Progenitor cell of endocrine pancreas (in vitro differentiated cells): ENCODE data around the gene TOP3A. TPM values are rescaled to one million over a fixed set of nuclear protein-coding genes. Genes with fewer than 3 reads are reported as not detected.

Experiments
- DNase-seq: peaks from one replicate; pipeline ENCODE4 v3.0.0; 2021; ENCODE audit warnings: low spot score; ENCODE audit not compliant: unreplicated experiment
- H3K27ac Mint-ChIP-seq: 2 replicates; pipeline ENCODE4 v1.8.0; 2021; ENCODE audit warnings: mild to moderate bottlenecking, moderate library complexity, mixed read lengths
- H3K27me3 Mint-ChIP-seq: 2 replicates; pipeline ENCODE4 v1.8.0; 2021; ENCODE audit warnings: mixed read lengths
- H3K36me3 Mint-ChIP-seq: 2 replicates; pipeline ENCODE4 v1.8.0; 2022; ENCODE audit warnings: mixed read lengths; ENCODE audit not compliant: insufficient read depth
- H3K4me1 Mint-ChIP-seq: 2 replicates; pipeline ENCODE4 v1.8.0; 2021; ENCODE audit warnings: low read depth, mixed read lengths
- H3K4me3 Mint-ChIP-seq: 2 replicates; pipeline ENCODE4 v1.8.0; 2021; ENCODE audit warnings: low read depth, mild to moderate bottlenecking, moderate library complexity, mixed read lengths
- H3K9me3 Mint-ChIP-seq: 2 replicates; pipeline ENCODE4 v1.8.0; 2021; ENCODE audit warnings: low read depth, mixed read lengths
- total RNA-seq: library from RNA; stranded (reverse); gene quantifications from 2 replicates; pipeline ENCODE4 v1.2.1, GENCODE V29; 2021
- TF ChIP-seq, protein P1 (sequence below): fragments of 200-600 bp; sonication (generic); IDR thresholded peaks from one replicate; pipeline ENCODE4 v1.5.0; 2021; ENCODE audit warnings: antibody characterized with exemption, mild to moderate bottlenecking; ENCODE audit not compliant: unreplicated experiment

Gene TOP3A
- total RNA-seq, 1 donor from 2014 or later, result 60.4 TPM

DNA sequence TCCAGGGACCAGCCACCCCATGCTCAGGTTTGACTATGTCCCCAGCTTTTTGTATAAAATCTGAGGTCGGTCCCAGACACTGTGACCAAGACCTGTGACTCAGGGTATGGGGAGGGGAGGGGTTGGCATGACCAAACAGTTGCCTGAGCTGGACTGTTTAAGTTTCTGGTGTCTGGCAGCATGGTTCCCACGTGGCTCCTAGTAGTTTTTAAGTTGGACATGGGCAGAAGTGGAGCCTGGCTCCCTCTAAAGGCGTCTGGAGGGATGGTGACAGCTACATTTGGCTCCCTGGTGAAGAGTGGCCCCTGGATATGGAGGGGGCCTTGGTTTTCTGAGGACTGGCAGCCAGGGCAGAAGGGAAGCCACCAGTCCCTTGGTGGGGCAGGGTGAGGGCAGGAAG, 8.2 kb upstream of the TOP3A start:
- no peaks in the 10 kb centered on the region for H3K9me3 Mint-ChIP-seq
- peaks cover 12% of the 10 kb centered on the region for H3K4me1 Mint-ChIP-seq
- H3K27ac Mint-ChIP-seq, result no peak overlapping the region
- peaks cover 12% of the 10 kb centered on the region for H3K36me3 Mint-ChIP-seq
- TF ChIP-seq, protein P1, sequence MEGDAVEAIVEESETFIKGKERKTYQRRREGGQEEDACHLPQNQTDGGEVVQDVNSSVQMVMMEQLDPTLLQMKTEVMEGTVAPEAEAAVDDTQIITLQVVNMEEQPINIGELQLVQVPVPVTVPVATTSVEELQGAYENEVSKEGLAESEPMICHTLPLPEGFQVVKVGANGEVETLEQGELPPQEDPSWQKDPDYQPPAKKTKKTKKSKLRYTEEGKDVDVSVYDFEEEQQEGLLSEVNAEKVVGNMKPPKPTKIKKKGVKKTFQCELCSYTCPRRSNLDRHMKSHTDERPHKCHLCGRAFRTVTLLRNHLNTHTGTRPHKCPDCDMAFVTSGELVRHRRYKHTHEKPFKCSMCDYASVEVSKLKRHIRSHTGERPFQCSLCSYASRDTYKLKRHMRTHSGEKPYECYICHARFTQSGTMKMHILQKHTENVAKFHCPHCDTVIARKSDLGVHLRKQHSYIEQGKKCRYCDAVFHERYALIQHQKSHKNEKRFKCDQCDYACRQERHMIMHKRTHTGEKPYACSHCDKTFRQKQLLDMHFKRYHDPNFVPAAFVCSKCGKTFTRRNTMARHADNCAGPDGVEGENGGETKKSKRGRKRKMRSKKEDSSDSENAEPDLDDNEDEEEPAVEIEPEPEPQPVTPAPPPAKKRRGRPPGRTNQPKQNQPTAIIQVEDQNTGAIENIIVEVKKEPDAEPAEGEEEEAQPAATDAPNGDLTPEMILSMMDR, result no peak
- H3K27me3 Mint-ChIP-seq, result no peaks in the 10 kb centered on the region
- no peak overlapping the region for H3K4me3 Mint-ChIP-seq
- no peak for DNase-seq

DNA sequence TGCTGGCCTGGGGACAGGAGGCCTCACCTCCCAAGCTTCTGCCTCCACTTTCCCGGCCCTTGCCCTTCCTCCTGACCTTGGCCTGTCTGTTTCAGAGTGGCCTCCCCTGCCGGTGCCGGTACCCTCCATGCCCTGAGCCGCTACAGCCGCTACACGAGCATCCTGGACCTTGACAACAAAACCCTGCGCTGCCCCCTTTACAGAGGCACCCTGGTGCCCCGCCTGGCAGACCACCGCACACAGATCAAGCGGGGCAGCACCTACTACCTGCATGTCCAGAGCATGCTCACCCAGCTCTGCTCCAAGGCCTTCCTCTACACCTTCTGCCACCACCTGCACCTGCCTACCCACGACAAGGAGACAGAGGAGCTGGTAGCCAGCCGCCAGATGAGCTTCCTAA, 7.7 kb upstream of the TOP3A start:
- Mint-ChIP-seq H3K27me3 (no peaks in the 10 kb centered on the region), H3K4me3 (no peak overlapping the region), H3K36me3 (peaks cover 10% of the 10 kb centered on the region), H3K27ac (no peak overlapping the region), H3K4me1 (peaks cover 15% of the 10 kb centered on the region), H3K9me3 (no peaks in the 10 kb centered on the region)
- no peak for DNase-seq
- TF ChIP-seq, protein P1, result no peak

DNA sequence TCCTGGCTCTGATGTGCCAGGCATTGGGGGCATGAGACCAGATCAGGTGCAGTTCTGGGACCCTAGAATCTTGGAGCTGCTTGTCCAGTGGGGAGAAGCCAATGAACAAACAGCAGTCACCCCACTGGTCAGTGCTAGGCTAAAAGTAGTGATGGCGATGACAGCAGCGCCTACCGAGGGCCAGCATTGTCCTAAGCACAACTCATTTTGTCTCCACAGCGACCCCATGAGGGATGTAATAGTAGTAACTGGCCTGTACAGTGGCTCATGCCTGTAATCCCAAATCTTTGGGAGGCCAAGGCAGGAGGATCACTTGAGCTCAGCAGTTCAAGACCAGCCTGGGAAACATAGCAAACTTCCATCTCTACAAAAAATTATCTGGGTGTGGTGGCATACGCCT, 6.5 kb upstream of the TOP3A start:
- TF ChIP-seq, protein P1, result no peak
- Mint-ChIP-seq H3K36me3 (peaks cover 11% of the 10 kb centered on the region), H3K4me3 (no peak overlapping the region), H3K27me3 (no peaks in the 10 kb centered on the region), H3K4me1 (peaks cover 20% of the 10 kb centered on the region), H3K9me3 (no peaks in the 10 kb centered on the region), H3K27ac (no peak overlapping the region)
- DNase-seq, result no peak

DNA sequence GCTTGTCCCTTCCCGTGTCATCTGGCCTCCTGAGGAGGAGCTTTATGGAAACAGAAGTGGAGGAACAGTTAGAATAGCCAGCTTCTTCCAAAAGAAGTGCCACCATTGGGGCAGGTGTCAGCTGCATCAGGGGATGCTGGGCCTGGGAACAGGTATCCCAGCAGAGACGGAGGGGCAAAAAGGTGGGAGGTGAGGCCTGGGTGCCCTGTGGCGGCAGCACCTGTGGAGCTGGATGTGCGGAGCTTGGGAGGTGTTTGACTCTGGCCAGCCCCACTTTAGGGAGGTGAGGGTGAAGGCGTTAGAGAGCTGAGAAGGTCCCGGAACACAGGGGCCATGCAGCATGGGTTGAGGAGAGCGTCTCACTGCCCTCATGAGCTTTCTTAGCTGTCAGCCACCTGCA, 5.5 kb upstream of the TOP3A start:
- TF ChIP-seq, protein P1, result no peak
- Mint-ChIP-seq H3K4me1 (peaks cover 26% of the 10 kb centered on the region), H3K27me3 (no peaks in the 10 kb centered on the region), H3K27ac (no peak overlapping the region), H3K36me3 (peaks cover 11% of the 10 kb centered on the region), H3K9me3 (no peaks in the 10 kb centered on the region), H3K4me3 (no peak overlapping the region)
- no peak for DNase-seq

DNA sequence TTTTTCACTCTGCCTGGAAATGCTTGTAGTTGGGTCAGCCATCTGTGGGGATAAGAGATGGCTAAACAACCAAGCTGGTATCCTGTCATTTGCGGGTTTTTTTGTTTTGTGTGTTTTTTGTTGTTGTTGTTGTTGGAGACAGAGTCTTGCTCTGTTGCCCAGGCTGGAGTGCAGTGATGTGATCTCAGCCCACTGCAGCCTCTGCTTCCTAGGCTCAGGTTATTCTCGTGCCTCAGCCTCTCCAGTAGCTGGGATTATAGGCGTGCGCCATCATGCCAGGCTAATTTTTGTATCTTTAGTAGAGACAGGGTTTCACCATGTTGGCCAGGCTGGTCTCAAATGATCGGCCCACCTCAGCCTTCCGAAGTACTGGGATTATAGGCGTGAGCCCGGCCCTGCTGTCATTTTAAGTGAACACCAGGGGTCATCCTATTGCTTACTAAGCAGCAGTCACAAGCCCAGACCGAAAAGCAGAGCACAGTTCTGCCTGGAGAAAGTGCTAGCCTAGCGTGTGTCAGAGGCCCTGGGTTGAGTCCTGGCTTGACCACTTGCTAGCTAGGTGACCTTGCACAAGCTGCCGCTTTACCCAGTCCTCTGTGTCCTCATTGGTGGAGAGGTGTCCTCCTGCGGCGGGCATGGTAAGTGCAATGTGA, 4.9 kb upstream of the TOP3A start:
- Mint-ChIP-seq H3K9me3 (no peaks in the 10 kb centered on the region), H3K27ac (peak overlapping the region; percentile 74), H3K4me3 (no peak overlapping the region), H3K36me3 (peaks cover 5% of the 10 kb centered on the region), H3K27me3 (no peaks in the 10 kb centered on the region), H3K4me1 (peaks cover 28% of the 10 kb centered on the region)
- TF ChIP-seq, protein P1, result peak; percentile 47
- no peak for DNase-seq
